Liver (tissue), 9 donors: ENCODE results near the gene ARPC5L. TPM values are rescaled to one million over a fixed set of nuclear protein-coding genes. Genes with fewer than 3 reads are reported as not detected.

Source experiments
- DNase-seq: peaks from one replicate; pipeline ENCODE4 v3.0.0-alpha.2; 2017; ENCODE audit warnings: low spot score
- H3K27ac ChIP-seq, 2 donors: one replicate each; pipeline ENCODE4 v1.7.0; 2013; ENCODE audit warnings: inconsistent platforms in 2 of 2, low read length in 2 of 2, control low read depth in 1 of 2, low read depth in 1 of 2, mild to moderate bottlenecking in 1 of 2
- H3K27me3 ChIP-seq, 4 donors: one replicate each; pipeline versions ENCODE4 v1.6.1 to v1.7.0; 2013; ENCODE audit warnings: low read length in 3 of 4, inconsistent platforms in 1 of 4, mild to moderate bottlenecking in 1 of 4, moderate library complexity in 1 of 4; ENCODE audit not compliant: control insufficient read depth in 4 of 4, insufficient read depth in 4 of 4
- H3K36me3 ChIP-seq, 4 donors: one replicate each; pipeline versions ENCODE4 v1.6.1 to v1.7.0; 2013; ENCODE audit warnings: low read length in 3 of 4, mild to moderate bottlenecking in 3 of 4, low read depth in 1 of 4, moderate library complexity in 1 of 4; ENCODE audit not compliant: control insufficient read depth in 4 of 4, insufficient read depth in 3 of 4
- H3K4me1 ChIP-seq, 4 donors: one replicate each; pipeline versions ENCODE4 v1.6.1 to v1.7.0; 2013; ENCODE audit warnings: low read length in 3 of 4, mild to moderate bottlenecking in 3 of 4, moderate library complexity in 1 of 4; ENCODE audit not compliant: control insufficient read depth in 4 of 4, insufficient read depth in 4 of 4
- H3K4me3 ChIP-seq, 3 donors: one replicate each; pipeline versions ENCODE4 v1.6.1 to v1.7.0; 2013; ENCODE audit warnings: low read length in 3 of 3, control low read depth in 1 of 3, low read depth in 1 of 3, mild to moderate bottlenecking in 1 of 3
- H3K9ac ChIP-seq, 2 donors: one replicate each; pipeline ENCODE4 v1.7.0; 2013; ENCODE audit warnings: low read length in 2 of 2, mild to moderate bottlenecking in 2 of 2, moderate library complexity in 2 of 2, control low read depth in 1 of 2, low read depth in 1 of 2
- H3K9me3 ChIP-seq, 4 donors: one replicate each; pipeline versions ENCODE4 v1.6.1 to v1.7.0; 2013; ENCODE audit warnings: low read length in 3 of 4; ENCODE audit not compliant: control insufficient read depth in 4 of 4
- ATF3 ChIP-seq: IDR thresholded peaks from 2 replicates; pipeline ENCODE4 v1.6.1; 2016; ENCODE audit warnings: antibody characterized with exemption
- CTCF ChIP-seq: fragments of 150-350 bp; IDR thresholded peaks from 2 replicates; pipeline ENCODE4 v1.5.1; 2017; ENCODE audit warnings: improper control_type of control experiment, low read depth, low read length; ENCODE audit not compliant: missing input control
- EGR1 ChIP-seq, 2 donors: IDR thresholded peaks; 2 replicates each; pipeline ENCODE4 v1.6.1; 2016 to 2018; ENCODE audit warnings: antibody characterized with exemption in 2 of 2, low read depth in 2 of 2
- FOXA1 ChIP-seq: IDR thresholded peaks from 2 replicates; pipeline ENCODE4 v1.6.1; 2016; ENCODE audit warnings: antibody characterized with exemption
- FOXA2 ChIP-seq: IDR thresholded peaks from 2 replicates; pipeline ENCODE4 v1.6.1; 2016; ENCODE audit warnings: antibody characterized with exemption
- GABPA ChIP-seq, 2 donors: IDR thresholded peaks in 1 of 2; conservative IDR thresholded peaks in 1 of 2; 2 replicates each; pipeline ENCODE4 v1.6.1; 2016; ENCODE audit warnings: antibody characterized with exemption in 2 of 2, mild to moderate bottlenecking in 1 of 2, moderate library complexity in 1 of 2
- HNF4A ChIP-seq, 2 donors: conservative IDR thresholded peaks; 2 replicates each; pipeline ENCODE4 v1.6.1; 2016; ENCODE audit warnings: antibody characterized with exemption in 2 of 2, mild to moderate bottlenecking in 2 of 2
- HNF4G ChIP-seq: IDR thresholded peaks from 2 replicates; pipeline ENCODE4 v1.6.1; 2016; ENCODE audit warnings: antibody characterized with exemption
- NR2F2 ChIP-seq: IDR thresholded peaks from 2 replicates; pipeline ENCODE4 v1.6.1; 2016; ENCODE audit warnings: antibody characterized with exemption
- RAD21 ChIP-seq, 2 donors: IDR thresholded peaks; 2 replicates each; pipeline ENCODE4 v1.6.1; 2016; ENCODE audit warnings: antibody characterized with exemption in 2 of 2, mild to moderate bottlenecking in 2 of 2
- REST ChIP-seq: IDR thresholded peaks from 2 replicates; pipeline ENCODE4 v1.6.1; 2016; ENCODE audit warnings: antibody characterized with exemption, mild to moderate bottlenecking
- TAF1 ChIP-seq: conservative IDR thresholded peaks from 2 replicates; pipeline ENCODE4 v1.6.1; 2016; ENCODE audit warnings: antibody characterized with exemption, mild to moderate bottlenecking
- ZBTB33 ChIP-seq: IDR thresholded peaks from 2 replicates; pipeline ENCODE4 v1.6.1; 2016; ENCODE audit warnings: antibody characterized with exemption
- WGBS: extraction: QIAGEN DNeasy Blood & Tissue Kit; methylation state at CpG from one replicate; pipeline ENCODE4 v1.1.7; 2013; 5-methylcytosine and 5-hydroxymethylcytosine counted together
- polyA plus RNA-seq, 2 donors: library from polyadenylated mRNA; stranded (reverse) in 1 of 2; unstranded in 1 of 2; fragments of 200-250 nt in 1 of 2; fragments of >200 nt in 1 of 2; fragmentation: Nextera tagmentation in 1 of 2; extraction: Ambion mirVana in 1 of 2; gene quantifications; one replicate each; pipeline versions ENCODE4 v1.2.1 to v1.2.3, GENCODE V29; 2013 to 2015
- total RNA-seq, 2 donors: library from RNA; depleted of rRNA; stranded (reverse); fragments of >200 nt; gene quantifications; one replicate each; pipeline ENCODE4 v1.2.3, GENCODE V29; 2014
- donor health status: healthy.
- donor health status: healthy.
- donor health status: healthy.
- donor health status: healthy.
- donor health status: healthy.

The ARPC5L gene
- total and polyA plus RNA-seq, 4 donors, result 9.3 to 31.2 (median 17.8) TPM

- Histone ChIP-seq H3K9me3 (no peaks in the 10 kb centered on the region), H3K9ac (no peak overlapping the region), H3K27me3 (no peaks in the 10 kb centered on the region), H3K36me3 (peaks cover 9 to 27% (median 16%) of the 10 kb centered on the region in 4 donors), H3K4me3 (no peak overlapping the region), H3K27ac (no peak overlapping the region), H3K4me1 (peaks cover 2 to 13% (median 10%) of the 10 kb centered on the region in 4 donors)
- DNase-seq, result no peak
- WGBS, result 86% methylated on average over 8 of the region's 8 CpGs
- TF ChIP-seq CTCF (no peak), EGR1 (IDR thresholded peaks at IDR 0.05; ENCODE audit: low read depth in 2 of 2) (no peak), HNF4A (conservative IDR thresholded peaks at IDR 0.05) (no peak)
Measured at GRCh38 chr9:124854161-124854560, 7.8 kb upstream of the ARPC5L start.

- Histone ChIP-seq H3K9ac (no peak overlapping the region), H3K36me3 (peaks cover 12 to 34% (median 19%) of the 10 kb centered on the region in 4 donors), H3K4me3 (no peak overlapping the region), H3K4me1 (peaks cover 2 to 16% (median 10%) of the 10 kb centered on the region in 4 donors), H3K27me3 (no peaks in the 10 kb centered on the region), H3K27ac (no peak overlapping the region), H3K9me3 (no peaks in the 10 kb centered on the region)
- no peak for DNase-seq
- 57% methylated on average over 7 of the region's 7 CpGs for WGBS
- TF ChIP-seq FOXA2 (no peak), ZBTB33 (no peak), FOXA1 (no peak), TAF1 (no peak), GABPA (IDR thresholded peaks at IDR 0.05 in 1 of 2, conservative IDR thresholded peaks at IDR 0.05 in 1 of 2) (no peak), HNF4G (no peak), NR2F2 (no peak), RAD21 (IDR thresholded peaks at IDR 0.05) (no peak), CTCF (no peak), REST (no peak), ATF3 (no peak)
Measured at GRCh38 chr9:124854822-124855221, 7.1 kb upstream of the ARPC5L start.
